Neural cell (in vitro differentiated cells): ENCODE results near the gene SEMA7A.

ENCODE experiments used
- CTCF ChIP-seq: fragments of 450-650 bp; IDR thresholded peaks from 2 replicates; pipeline ENCODE4 v1.5.1; 2014; ENCODE audit warnings: antibody characterized with exemption, mild to moderate bottlenecking, moderate library complexity; ENCODE audit not compliant: poor library complexity, severe bottlenecking
- EP300 ChIP-seq: fragments of 450-650 bp; conservative IDR thresholded peaks from 2 replicates; pipeline ENCODE4 v1.6.1; 2014; ENCODE audit warnings: antibody characterized with exemption, mild to moderate bottlenecking, moderate library complexity; ENCODE audit not compliant: poor library complexity, severe bottlenecking
- EZH2 ChIP-seq: fragments of 200-600, 300-800 bp; shearing (Covaris generic), sonication (generic); IDR thresholded peaks from 2 replicates; pipeline ENCODE4 v1.6.1; 2014; ENCODE audit warnings: antibody characterized with exemption, low read length, borderline replicate concordance, mild to moderate bottlenecking; ENCODE audit not compliant: insufficient read depth, poor library complexity, severe bottlenecking
- MXI1 ChIP-seq: fragments of 450-650 bp; conservative IDR thresholded peaks from 2 replicates; pipeline ENCODE4 v1.6.1; 2014; ENCODE audit warnings: antibody characterized with exemption, mild to moderate bottlenecking; ENCODE audit not compliant: poor library complexity, severe bottlenecking
- POLR2AphosphoS5 ChIP-seq: IDR thresholded peaks from 2 replicates; pipeline ENCODE4 v1.6.1; 2012
- REST ChIP-seq: IDR thresholded peaks from 2 replicates; pipeline ENCODE4 v1.6.1; 2012; ENCODE audit warnings: borderline replicate concordance
- TAF1 ChIP-seq: IDR thresholded peaks from 2 replicates; pipeline ENCODE4 v1.6.1; 2012; ENCODE audit warnings: low read depth

- TF ChIP-seq EZH2 (no peak), CTCF (peak; percentile 25), EP300 (no peak), POLR2AphosphoS5 (peak; percentile 89), TAF1 (peak; percentile 51), MXI1 (peak; percentile 89), REST (peak; percentile 23)
Observed at GRCh38 chr15:74460871-74461846, 27.4 kb upstream of the SEMA7A start, which contains the start of gene UBL7.
